ENCODE data around the gene TMEM217.
A peak's percentile ranks its signal among the peaks of the same experiment; 100 is the strongest.

TMEM217 gene

GRCh38 chr6:37241775-37242428 is 16.0 kb downstream of the TMEM217 start:
- CTCF ChIA-PET, result interaction anchor here (0.6 to 1.2 kb wide), 6 partner anchors 13 to 224 kb away, joined by 3 to 4 read pairs (median 3); no protein-coding TSS in a partner anchor
- 96% methylated on average over 3 of the region's 5 CpGs for WGBS (ENCODE audit: insufficient coverage)
- no peak for DNase-seq
- peaks cover 0 to 61% (median 9%) of the 10 kb centered on the region in 4 experiments for H3K4me1 ChIP-seq (ENCODE audit: control extremely low read depth in 1 of 4, control insufficient read depth in 4 of 4, insufficient read depth in 4 of 4, low read length in 3 of 4)
- no peaks in the 10 kb centered on the region for H3K27me3 ChIP-seq (replicated peaks in 2 of 5; ENCODE audit: control insufficient read depth in 4 of 5, insufficient read depth in 5 of 5, low read length in 4 of 5)
- H3K27ac ChIP-seq (ENCODE audit: insufficient read depth in 1 of 2, low read depth in 1 of 2, low read length in 2 of 2, poor library complexity in 1 of 2, severe bottlenecking in 2 of 2), result no peak overlapping the region
- H3K4me3 ChIP-seq (ENCODE audit: control insufficient read depth in 1 of 7, extremely low read depth in 1 of 7, insufficient read depth in 4 of 7, low read depth in 2 of 7, low read length in 6 of 7), result no peak overlapping the region
- POLR2A ChIA-PET, result interaction anchor here (1.2 kb wide), 1 partner anchor 16 kb away, joined by 4 read pairs; the partner anchor contains the start of genes TBC1D22B and TMEM217
- H3K9me3 ChIP-seq (ENCODE audit: control extremely low read depth in 1 of 5, control insufficient read depth in 4 of 5, insufficient read depth in 2 of 5, low read depth in 1 of 5, low read length in 4 of 5), result no peaks in the 10 kb centered on the region
- no peaks in the 10 kb centered on the region for H3K36me3 ChIP-seq (ENCODE audit: control insufficient read depth in 4 of 4, insufficient read depth in 4 of 4, low read length in 3 of 4)

GRCh38 chr6:37241131-37241530 is 16.8 kb downstream of the TMEM217 start:
- no peak for DNase-seq
- POLR2A ChIA-PET, result no interaction called here
- peaks cover 0 to 59% (median 9%) of the 10 kb centered on the region in 4 experiments for H3K4me1 ChIP-seq (ENCODE audit: control extremely low read depth in 1 of 4, control insufficient read depth in 4 of 4, insufficient read depth in 4 of 4, low read length in 3 of 4)
- no peak overlapping the region for H3K27ac ChIP-seq (ENCODE audit: insufficient read depth in 1 of 2, low read depth in 1 of 2, low read length in 2 of 2, poor library complexity in 1 of 2, severe bottlenecking in 2 of 2)
- H3K9me3 ChIP-seq (ENCODE audit: control extremely low read depth in 1 of 5, control insufficient read depth in 4 of 5, insufficient read depth in 2 of 5, low read depth in 1 of 5, low read length in 4 of 5), result no peaks in the 10 kb centered on the region
- WGBS (ENCODE audit: insufficient coverage), result 100% methylated on average over 4 of the region's 6 CpGs
- H3K4me3 ChIP-seq (ENCODE audit: control insufficient read depth in 1 of 7, extremely low read depth in 1 of 7, insufficient read depth in 4 of 7, low read depth in 2 of 7, low read length in 6 of 7), result no peak overlapping the region
- CTCF ChIA-PET, result interaction anchor here (1.0 to 1.1 kb wide), 3 partner anchors 14 to 223 kb away, joined by 3 read pairs; no protein-coding TSS in a partner anchor
- no peaks in the 10 kb centered on the region for H3K36me3 ChIP-seq (ENCODE audit: control insufficient read depth in 4 of 4, insufficient read depth in 4 of 4, low read length in 3 of 4)
- H3K27me3 ChIP-seq (replicated peaks in 2 of 5; ENCODE audit: control insufficient read depth in 4 of 5, insufficient read depth in 5 of 5, low read length in 4 of 5), result no peaks in the 10 kb centered on the region

- H3K4me1 ChIP-seq (ENCODE audit: control extremely low read depth in 1 of 4, control insufficient read depth in 4 of 4, insufficient read depth in 4 of 4, low read length in 3 of 4), result peaks cover 0 to 53% (median 9%) of the 10 kb centered on the region in 4 experiments
- H3K27me3 ChIP-seq (replicated peaks in 2 of 5; ENCODE audit: control insufficient read depth in 4 of 5, insufficient read depth in 5 of 5, low read length in 4 of 5), result no peaks in the 10 kb centered on the region
- H3K9me3 ChIP-seq (ENCODE audit: control extremely low read depth in 1 of 5, control insufficient read depth in 4 of 5, insufficient read depth in 2 of 5, low read depth in 1 of 5, low read length in 4 of 5), result no peaks in the 10 kb centered on the region
- no peaks in the 10 kb centered on the region for H3K36me3 ChIP-seq (ENCODE audit: control insufficient read depth in 4 of 4, insufficient read depth in 4 of 4, low read length in 3 of 4)
- H3K27ac ChIP-seq (ENCODE audit: insufficient read depth in 1 of 2, low read depth in 1 of 2, low read length in 2 of 2, poor library complexity in 1 of 2, severe bottlenecking in 2 of 2), result peak overlapping the region; percentile 13 to 71
- ChIA-PET POLR2A (no interaction called here), CTCF (no interaction called here)
- 0% methylated on average over 1 of the region's 4 CpGs for WGBS (ENCODE audit: insufficient coverage)
- no peak overlapping the region for H3K4me3 ChIP-seq (ENCODE audit: control insufficient read depth in 1 of 7, extremely low read depth in 1 of 7, insufficient read depth in 4 of 7, low read depth in 2 of 7, low read length in 6 of 7)
- DNase-seq, result peak; percentile 58 to 86 (median 86)
Observed at GRCh38 chr6:37239950-37240713, 17.8 kb downstream of the TMEM217 start.

GRCh38 chr6:37239526-37239925 is 18.4 kb downstream of the TMEM217 start:
- Histone ChIP-seq H3K4me1 (ENCODE audit: control extremely low read depth in 1 of 4, control insufficient read depth in 4 of 4, insufficient read depth in 4 of 4, low read length in 3 of 4) (peaks cover 0 to 50% (median 9%) of the 10 kb centered on the region in 4 experiments), H3K4me3 (ENCODE audit: control insufficient read depth in 1 of 7, extremely low read depth in 1 of 7, insufficient read depth in 4 of 7, low read depth in 2 of 7, low read length in 6 of 7) (no peak overlapping the region), H3K27ac (ENCODE audit: insufficient read depth in 1 of 2, low read depth in 1 of 2, low read length in 2 of 2, poor library complexity in 1 of 2, severe bottlenecking in 2 of 2) (peak overlapping the region in 1 of 2 experiments; percentile 71), H3K9me3 (ENCODE audit: control extremely low read depth in 1 of 5, control insufficient read depth in 4 of 5, insufficient read depth in 2 of 5, low read depth in 1 of 5, low read length in 4 of 5) (no peaks in the 10 kb centered on the region), H3K27me3 (replicated peaks in 2 of 5; ENCODE audit: control insufficient read depth in 4 of 5, insufficient read depth in 5 of 5, low read length in 4 of 5) (no peaks in the 10 kb centered on the region), H3K36me3 (ENCODE audit: control insufficient read depth in 4 of 4, insufficient read depth in 4 of 4, low read length in 3 of 4) (no peaks in the 10 kb centered on the region)
- no peak for DNase-seq
- POLR2A ChIA-PET, result no interaction called here
- CTCF ChIA-PET, result no interaction called here
- 100% methylated on average over 2 of the region's 3 CpGs for WGBS (ENCODE audit: insufficient coverage)

GRCh38 chr6:37238381-37238780 is 19.6 kb downstream of the TMEM217 start:
- no peak overlapping the region for H3K4me3 ChIP-seq (ENCODE audit: control insufficient read depth in 1 of 7, extremely low read depth in 1 of 7, insufficient read depth in 4 of 7, low read depth in 2 of 7, low read length in 6 of 7)
- WGBS (ENCODE audit: insufficient coverage), result no CpG with 5 or more reads among the region's 1 CpG
- H3K36me3 ChIP-seq (ENCODE audit: control insufficient read depth in 4 of 4, insufficient read depth in 4 of 4, low read length in 3 of 4), result no peaks in the 10 kb centered on the region
- no peaks in the 10 kb centered on the region for H3K9me3 ChIP-seq (ENCODE audit: control extremely low read depth in 1 of 5, control insufficient read depth in 4 of 5, insufficient read depth in 2 of 5, low read depth in 1 of 5, low read length in 4 of 5)
- ChIA-PET CTCF (no interaction called here), POLR2A (no interaction called here)
- H3K27me3 ChIP-seq (replicated peaks in 2 of 5; ENCODE audit: control insufficient read depth in 4 of 5, insufficient read depth in 5 of 5, low read length in 4 of 5), result no peaks in the 10 kb centered on the region
- H3K27ac ChIP-seq (ENCODE audit: insufficient read depth in 1 of 2, low read depth in 1 of 2, low read length in 2 of 2, poor library complexity in 1 of 2, severe bottlenecking in 2 of 2), result no peak overlapping the region
- peaks cover 0 to 44% (median 9%) of the 10 kb centered on the region in 4 experiments for H3K4me1 ChIP-seq (ENCODE audit: control extremely low read depth in 1 of 4, control insufficient read depth in 4 of 4, insufficient read depth in 4 of 4, low read length in 3 of 4)
- DNase-seq, result no peak

GRCh38 chr6:37237789-37238188 is 20.2 kb downstream of the TMEM217 start:
- CTCF ChIA-PET, result interaction anchor here (1.0 kb wide), 1 partner anchor 9 kb away, joined by 3 read pairs; no protein-coding TSS in a partner anchor
- POLR2A ChIA-PET, result no interaction called here
- Histone ChIP-seq H3K27ac (ENCODE audit: insufficient read depth in 1 of 2, low read depth in 1 of 2, low read length in 2 of 2, poor library complexity in 1 of 2, severe bottlenecking in 2 of 2) (no peak overlapping the region), H3K27me3 (replicated peaks in 2 of 5; ENCODE audit: control insufficient read depth in 4 of 5, insufficient read depth in 5 of 5, low read length in 4 of 5) (no peaks in the 10 kb centered on the region), H3K9me3 (ENCODE audit: control extremely low read depth in 1 of 5, control insufficient read depth in 4 of 5, insufficient read depth in 2 of 5, low read depth in 1 of 5, low read length in 4 of 5) (no peaks in the 10 kb centered on the region), H3K4me1 (ENCODE audit: control extremely low read depth in 1 of 4, control insufficient read depth in 4 of 4, insufficient read depth in 4 of 4, low read length in 3 of 4) (peaks cover 0 to 38% (median 9%) of the 10 kb centered on the region in 4 experiments), H3K4me3 (ENCODE audit: control insufficient read depth in 1 of 7, extremely low read depth in 1 of 7, insufficient read depth in 4 of 7, low read depth in 2 of 7, low read length in 6 of 7) (no peak overlapping the region), H3K36me3 (ENCODE audit: control insufficient read depth in 4 of 4, insufficient read depth in 4 of 4, low read length in 3 of 4) (no peaks in the 10 kb centered on the region)
- DNase-seq, result no peak

- DNase-seq, result no peak
- WGBS (ENCODE audit: insufficient coverage), result 100% methylated on average over 1 of the region's 2 CpGs
- POLR2A ChIA-PET, result interaction anchor here (1.1 kb wide), 1 partner anchor 711 kb away, joined by 5 read pairs; no protein-coding TSS in a partner anchor
Observed at GRCh38 chr6:37236921-37237320, 21.0 kb downstream of the TMEM217 start.

More at GRCh38 chr6:37236921-37237320, 21.0 kb downstream of the TMEM217 start:
- no peaks in the 10 kb centered on the region for H3K27me3 ChIP-seq (replicated peaks in 2 of 5; ENCODE audit: control insufficient read depth in 4 of 5, insufficient read depth in 5 of 5, low read length in 4 of 5)
- H3K4me1 ChIP-seq (ENCODE audit: control extremely low read depth in 1 of 4, control insufficient read depth in 4 of 4, insufficient read depth in 4 of 4, low read length in 3 of 4), result peaks cover 0 to 30% (median 9%) of the 10 kb centered on the region in 4 experiments
- CTCF ChIA-PET, result interaction anchor here (1.0 to 1.8 kb wide), 2 partner anchors 9 to 13 kb away, joined by 3 to 5 read pairs; no protein-coding TSS in a partner anchor
- H3K27ac ChIP-seq (ENCODE audit: insufficient read depth in 1 of 2, low read depth in 1 of 2, low read length in 2 of 2, poor library complexity in 1 of 2, severe bottlenecking in 2 of 2), result no peak overlapping the region
- no peaks in the 10 kb centered on the region for H3K36me3 ChIP-seq (ENCODE audit: control insufficient read depth in 4 of 4, insufficient read depth in 4 of 4, low read length in 3 of 4)
- no peak overlapping the region for H3K4me3 ChIP-seq (ENCODE audit: control insufficient read depth in 1 of 7, extremely low read depth in 1 of 7, insufficient read depth in 4 of 7, low read depth in 2 of 7, low read length in 6 of 7)
- no peaks in the 10 kb centered on the region for H3K9me3 ChIP-seq (ENCODE audit: control extremely low read depth in 1 of 5, control insufficient read depth in 4 of 5, insufficient read depth in 2 of 5, low read depth in 1 of 5, low read length in 4 of 5)
